ENCODE data around the gene EYA2. TPM values are rescaled to one million over a fixed set of nuclear protein-coding genes. Genes with fewer than 3 reads are reported as not detected.

The EYA2 gene
- total RNA-seq, 1 donor from 2014 or later, result 1.8 TPM

- Mint-ChIP-seq H3K27me3 (ENCODE audit: insufficient read depth, low read depth) (peaks cover 2% of the 10 kb centered on the region), H3K36me3 (no peaks in the 10 kb centered on the region), H3K9me3 (no peaks in the 10 kb centered on the region), H3K27ac (no peak overlapping the region), H3K4me3 (no peak overlapping the region), H3K4me1 (peaks cover 9% of the 10 kb centered on the region)
- Histone ChIP-seq H3K4me2 (no peak overlapping the region), H3K9me3 (ENCODE audit: low read depth) (no peaks in the 10 kb centered on the region), H2AFZ (replicated peaks) (no peak overlapping the region), H3K36me3 (no peaks in the 10 kb centered on the region), H3K4me3 (no peak overlapping the region), H3K27ac (no peak overlapping the region), H3K9ac (no peak overlapping the region), H3K4me1 (peaks cover 9% of the 10 kb centered on the region), H3F3A (ENCODE audit: low read depth) (peaks cover 11% of the 10 kb centered on the region), H3K79me2 (ENCODE audit: low read depth) (no peaks in the 10 kb centered on the region), H4K20me1 (ENCODE audit: low read depth) (no peaks in the 10 kb centered on the region), H3K27me3 (no peaks in the 10 kb centered on the region)
- no peak for DNase-seq (ENCODE audit: low spot score)
- TF ChIP-seq EZH2 (IDR thresholded peaks at IDR 0.05) (no peak), EZH2phosphoT487 (IDR thresholded peaks at IDR 0.05) (no peak), CTCF (IDR thresholded peaks at IDR 0.05) (no peak)
Measured at GRCh38 chr20:46948081-46948480, 53.4 kb downstream of the EYA2 start.

- H3K27me3 ChIP-seq, result no peaks in the 10 kb centered on the region
- no peak overlapping the region for H3K27ac ChIP-seq
- Mint-ChIP-seq H3K4me3 (no peak overlapping the region), H3K4me1 (peaks cover 7% of the 10 kb centered on the region), H3K27ac (no peak overlapping the region), H3K27me3 (ENCODE audit: insufficient read depth, low read depth) (peaks cover 2% of the 10 kb centered on the region), H3K36me3 (no peaks in the 10 kb centered on the region), H3K9me3 (peaks cover 2% of the 10 kb centered on the region)
- no peaks in the 10 kb centered on the region for H3K36me3 ChIP-seq
- no peak for DNase-seq (ENCODE audit: low spot score)
- H4K20me1 ChIP-seq (ENCODE audit: low read depth), result no peaks in the 10 kb centered on the region
- no peak overlapping the region for H3K9ac ChIP-seq
- no peak overlapping the region for H2AFZ ChIP-seq (replicated peaks)
- TF ChIP-seq EZH2phosphoT487 (IDR thresholded peaks at IDR 0.05), result no peak
- TF ChIP-seq CTCF (IDR thresholded peaks at IDR 0.05), result no peak
- H3K79me2 ChIP-seq (ENCODE audit: low read depth), result no peaks in the 10 kb centered on the region
- H3K4me3 ChIP-seq, result no peak overlapping the region
- no peaks in the 10 kb centered on the region for H3F3A ChIP-seq (ENCODE audit: low read depth)
- no peaks in the 10 kb centered on the region for H3K4me1 ChIP-seq
- H3K4me2 ChIP-seq, result no peak overlapping the region
- H3K9me3 ChIP-seq (ENCODE audit: low read depth), result no peaks in the 10 kb centered on the region
Measured at GRCh38 chr20:46951405-46951804, 56.8 kb downstream of the EYA2 start.

GRCh38 chr20:46951840-46952497 lies 57.3 kb downstream of the EYA2 start:
- no peaks in the 10 kb centered on the region for H3K9me3 ChIP-seq (ENCODE audit: low read depth)
- H3F3A ChIP-seq (ENCODE audit: low read depth), result no peaks in the 10 kb centered on the region
- no peaks in the 10 kb centered on the region for H4K20me1 ChIP-seq (ENCODE audit: low read depth)
- H3K9me3 Mint-ChIP-seq, result peaks cover 3% of the 10 kb centered on the region
- H3K4me3 Mint-ChIP-seq, result no peak overlapping the region
- H3K27me3 Mint-ChIP-seq (ENCODE audit: insufficient read depth, low read depth), result peaks cover 2% of the 10 kb centered on the region
- TF ChIP-seq CTCF (IDR thresholded peaks at IDR 0.05) (no peak), EZH2phosphoT487 (IDR thresholded peaks at IDR 0.05) (no peak), EZH2 (IDR thresholded peaks at IDR 0.05) (no peak)
- DNase-seq (ENCODE audit: low spot score), result no peak
- no peaks in the 10 kb centered on the region for H3K27me3 ChIP-seq
- H3K27ac ChIP-seq, result no peak overlapping the region
- no peaks in the 10 kb centered on the region for H3K36me3 Mint-ChIP-seq
- peaks cover 7% of the 10 kb centered on the region for H3K4me1 Mint-ChIP-seq
- H3K4me1 ChIP-seq, result no peaks in the 10 kb centered on the region
- no peak overlapping the region for H2AFZ ChIP-seq (replicated peaks)
- no peaks in the 10 kb centered on the region for H3K36me3 ChIP-seq
- no peak overlapping the region for H3K4me3 ChIP-seq
- no peaks in the 10 kb centered on the region for H3K79me2 ChIP-seq (ENCODE audit: low read depth)
- no peak overlapping the region for H3K4me2 ChIP-seq
- H3K9ac ChIP-seq, result no peak overlapping the region
- no peak overlapping the region for H3K27ac Mint-ChIP-seq
